CD4-positive, alpha-beta T cell (primary cell): ENCODE data around the gene TP63. TPM values are rescaled to one million over a fixed set of nuclear protein-coding genes. Genes with fewer than 3 reads are reported as not detected.

Experiments used
- ATAC-seq: fragments of 200-7000 bp; cut with Tn5 transposase; one replicate; pipeline ENCODE4 v1.10.0; 2022; ENCODE audit warnings: mild to moderate bottlenecking; ENCODE audit not compliant: poor library complexity
- CTCF ChIA-PET: fragments of 350-600 bp; sonication (Branson Sonifier 250); formaldehyde crosslinking; loops from one replicate; lab custom pipeline; 2021; ENCODE audit warnings: antibody characterized with exemption, inconsistent platforms; lab: Charles Lee
- POLR2A ChIA-PET: fragments of 350-600 bp; sonication (Branson Sonifier 250); formaldehyde crosslinking; loops from one replicate; lab custom pipeline; 2021; ENCODE audit warnings: antibody characterized with exemption, inconsistent platforms; lab: Charles Lee
- DNase-seq, 14 experiments: peaks; one replicate each; pipeline ENCODE4 v3.0.0-alpha.2; 2013 to 2020; ENCODE audit warnings: mixed read lengths in 2 of 14
- H3K27ac ChIP-seq, 2 donors: one replicate each; pipeline versions ENCODE4 v1.5.1 to v1.7.0; 2013; ENCODE audit warnings: low read length in 2 of 2, low read depth in 1 of 2, mild to moderate bottlenecking in 1 of 2
- H3K27me3 ChIP-seq, 2 experiments: 1 replicate in 1 of 2; 2 replicates in 1 of 2; pipeline versions ENCODE4 v1.6.1 to v1.7.0; 2013; ENCODE audit warnings: low read length in 2 of 2, control low read depth in 1 of 2, mild to moderate bottlenecking in 1 of 2, moderate library complexity in 1 of 2; ENCODE audit not compliant: insufficient read depth in 2 of 2, control insufficient read depth in 1 of 2
- H3K36me3 ChIP-seq: one replicate; pipeline ENCODE4 v1.6.1; 2013; ENCODE audit warnings: low read length, control low read depth; ENCODE audit not compliant: insufficient read depth
- H3K4me1 ChIP-seq: one replicate; pipeline ENCODE4 v1.6.1; 2013; ENCODE audit warnings: low read length, control low read depth; ENCODE audit not compliant: insufficient read depth
- H3K4me3 ChIP-seq: one replicate; pipeline ENCODE4 v1.5.1; 2013; ENCODE audit warnings: mild to moderate bottlenecking, low read length, moderate library complexity
- H3K9me3 ChIP-seq, 2 experiments: 1 replicate in 1 of 2; 2 replicates in 1 of 2; pipeline versions ENCODE4 v1.6.1 to v1.7.0; 2013; ENCODE audit warnings: low read length in 2 of 2, mild to moderate bottlenecking in 2 of 2, control low read depth in 1 of 2, moderate library complexity in 1 of 2; ENCODE audit not compliant: control insufficient read depth in 1 of 2, insufficient read depth in 1 of 2
- H3K27ac Mint-ChIP-seq: one replicate; pipeline ENCODE4 v1.8.0; 2020; ENCODE audit warnings: mixed read lengths
- H3K27me3 Mint-ChIP-seq: one replicate; pipeline ENCODE4 v1.8.0; 2021; ENCODE audit warnings: mixed read lengths
- H3K36me3 Mint-ChIP-seq: one replicate; pipeline ENCODE4 v1.8.0; 2021; ENCODE audit warnings: low read depth, mixed read lengths
- H3K4me1 Mint-ChIP-seq: one replicate; pipeline ENCODE4 v1.8.0; 2021; ENCODE audit warnings: low read depth, mixed read lengths
- H3K4me3 Mint-ChIP-seq: one replicate; pipeline ENCODE4 v1.8.0; 2020; ENCODE audit warnings: mild to moderate bottlenecking, mixed read lengths
- H3K9me3 Mint-ChIP-seq: one replicate; pipeline ENCODE4 v1.8.0; 2020; ENCODE audit warnings: mixed read lengths
- intact Hi-C, 2 experiments: fragments of 100-400 bp; cut with DNase I in 1 of 2; cut with micrococcal nuclease in 1 of 2; formaldehyde crosslinking; loops; one replicate each; pipeline versions ENCODE4 v1.15.1 to v1.9.0; 2023 to 2025; cut with DNase I, micrococcal nuclease
- total RNA-seq, 174 experiments: library from RNA in 2 of 174; stranded (reverse) in 2 of 174; gene quantifications; one replicate each; pipeline ENCODE4 v1.2.3 and lab custom pipeline; 2021 to 2026
- TF ChIP-seq, protein P1 (sequence below): fragments of 200-600 bp; IDR thresholded peaks from one replicate; pipeline ENCODE4 v1.8.0; 2022; ENCODE audit warnings: antibody characterized with exemption, mild to moderate bottlenecking

TP63 gene
- total RNA-seq, 2 experiments from 2014 or later, result 0.31 TPM; not detected in 1

DNA sequence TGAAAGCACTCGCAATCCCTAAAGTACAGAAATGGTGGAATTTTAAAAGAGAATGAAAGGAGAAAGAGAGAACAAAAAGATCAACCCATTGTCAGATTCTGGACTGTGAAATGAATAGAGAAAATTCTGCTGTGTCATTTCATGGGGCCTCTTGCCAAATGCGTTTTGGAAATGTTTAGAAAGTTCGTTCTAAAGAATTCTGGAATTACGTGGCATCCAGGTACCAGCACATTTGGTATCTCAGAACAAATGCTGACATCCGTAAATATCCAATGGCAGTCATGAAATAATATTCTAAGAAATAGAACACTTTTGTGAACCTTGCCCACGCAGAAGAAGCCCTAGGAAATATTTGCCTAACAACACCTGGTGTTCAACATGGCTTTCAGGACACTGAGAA lies 270.3 kb downstream of the TP63 start:
- Histone ChIP-seq H3K27me3 (no peaks in the 10 kb centered on the region), H3K4me3 (no peak overlapping the region), H3K4me1 (no peaks in the 10 kb centered on the region), H3K27ac (no peak overlapping the region), H3K36me3 (no peaks in the 10 kb centered on the region), H3K9me3 (no peaks in the 10 kb centered on the region)
- TF ChIP-seq, protein P1, sequence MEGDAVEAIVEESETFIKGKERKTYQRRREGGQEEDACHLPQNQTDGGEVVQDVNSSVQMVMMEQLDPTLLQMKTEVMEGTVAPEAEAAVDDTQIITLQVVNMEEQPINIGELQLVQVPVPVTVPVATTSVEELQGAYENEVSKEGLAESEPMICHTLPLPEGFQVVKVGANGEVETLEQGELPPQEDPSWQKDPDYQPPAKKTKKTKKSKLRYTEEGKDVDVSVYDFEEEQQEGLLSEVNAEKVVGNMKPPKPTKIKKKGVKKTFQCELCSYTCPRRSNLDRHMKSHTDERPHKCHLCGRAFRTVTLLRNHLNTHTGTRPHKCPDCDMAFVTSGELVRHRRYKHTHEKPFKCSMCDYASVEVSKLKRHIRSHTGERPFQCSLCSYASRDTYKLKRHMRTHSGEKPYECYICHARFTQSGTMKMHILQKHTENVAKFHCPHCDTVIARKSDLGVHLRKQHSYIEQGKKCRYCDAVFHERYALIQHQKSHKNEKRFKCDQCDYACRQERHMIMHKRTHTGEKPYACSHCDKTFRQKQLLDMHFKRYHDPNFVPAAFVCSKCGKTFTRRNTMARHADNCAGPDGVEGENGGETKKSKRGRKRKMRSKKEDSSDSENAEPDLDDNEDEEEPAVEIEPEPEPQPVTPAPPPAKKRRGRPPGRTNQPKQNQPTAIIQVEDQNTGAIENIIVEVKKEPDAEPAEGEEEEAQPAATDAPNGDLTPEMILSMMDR, result no peak
- Mint-ChIP-seq H3K27me3 (no peaks in the 10 kb centered on the region), H3K4me1 (no peaks in the 10 kb centered on the region), H3K36me3 (no peaks in the 10 kb centered on the region), H3K27ac (no peak overlapping the region), H3K9me3 (no peaks in the 10 kb centered on the region), H3K4me3 (no peak overlapping the region)
- CTCF ChIA-PET, result no interaction called here
- intact Hi-C loops, result no loop called here
- no peak for ATAC-seq
- POLR2A ChIA-PET, result no interaction called here
- DNase-seq, result no peak

DNA sequence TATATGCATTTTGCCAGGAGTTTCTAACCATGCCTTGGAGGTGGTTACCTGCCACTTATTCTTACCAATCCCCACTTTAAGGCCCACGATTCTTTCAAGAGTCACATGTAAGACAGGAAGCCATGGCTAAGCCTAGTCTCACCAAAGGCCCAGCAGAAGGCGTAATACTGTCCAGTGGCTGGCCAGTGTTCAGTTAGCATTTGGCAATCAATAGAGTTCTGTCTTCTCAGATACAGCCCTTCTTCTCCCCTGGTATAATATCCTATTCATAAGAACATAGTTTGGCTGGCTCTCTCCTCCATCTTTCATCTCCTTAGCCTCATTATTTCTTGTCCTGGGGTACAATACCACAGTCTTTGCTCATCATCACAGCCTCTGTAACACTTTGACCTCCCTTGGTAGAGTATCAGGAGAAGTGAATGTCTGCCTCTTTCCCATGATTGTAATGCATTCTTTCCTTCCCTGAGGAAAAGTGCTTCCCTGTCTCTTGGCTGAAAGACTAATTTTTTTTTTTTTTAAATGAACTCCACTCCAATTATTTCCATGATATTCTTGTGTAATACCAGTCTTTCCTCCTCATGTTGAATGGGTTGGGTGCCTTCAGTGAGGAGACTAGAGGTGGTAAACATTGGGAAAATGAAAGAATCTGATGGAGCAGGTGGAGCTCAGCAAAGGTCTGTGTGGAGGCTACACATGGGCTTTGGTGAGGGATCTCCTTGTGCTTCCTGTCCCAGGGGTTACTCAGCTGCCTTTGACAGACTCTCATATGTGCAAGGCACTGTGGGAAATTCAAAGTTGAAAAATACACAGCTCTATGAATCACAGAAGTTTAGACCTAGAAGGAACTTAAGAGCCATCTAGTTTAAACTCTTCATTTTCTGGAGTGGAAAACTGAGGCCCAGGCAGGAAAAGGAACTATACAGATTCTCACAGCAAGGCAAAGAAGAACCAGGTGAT lies 271.3 kb downstream of the TP63 start:
- Histone ChIP-seq H3K4me1 (no peaks in the 10 kb centered on the region), H3K9me3 (no peaks in the 10 kb centered on the region), H3K27me3 (no peaks in the 10 kb centered on the region), H3K27ac (no peak overlapping the region), H3K36me3 (no peaks in the 10 kb centered on the region), H3K4me3 (no peak overlapping the region)
- intact Hi-C loops, result no loop called here
- no peak overlapping the region for H3K27ac Mint-ChIP-seq
- no peaks in the 10 kb centered on the region for H3K9me3 Mint-ChIP-seq
- H3K4me3 Mint-ChIP-seq, result no peak overlapping the region
- ATAC-seq (no peak), DNase-seq (no peak)
- TF ChIP-seq, protein P1, result no peak
- ChIA-PET POLR2A (no interaction called here), CTCF (no interaction called here)
- no peaks in the 10 kb centered on the region for H3K4me1 Mint-ChIP-seq
- H3K27me3 Mint-ChIP-seq, result no peaks in the 10 kb centered on the region
- no peaks in the 10 kb centered on the region for H3K36me3 Mint-ChIP-seq

DNA sequence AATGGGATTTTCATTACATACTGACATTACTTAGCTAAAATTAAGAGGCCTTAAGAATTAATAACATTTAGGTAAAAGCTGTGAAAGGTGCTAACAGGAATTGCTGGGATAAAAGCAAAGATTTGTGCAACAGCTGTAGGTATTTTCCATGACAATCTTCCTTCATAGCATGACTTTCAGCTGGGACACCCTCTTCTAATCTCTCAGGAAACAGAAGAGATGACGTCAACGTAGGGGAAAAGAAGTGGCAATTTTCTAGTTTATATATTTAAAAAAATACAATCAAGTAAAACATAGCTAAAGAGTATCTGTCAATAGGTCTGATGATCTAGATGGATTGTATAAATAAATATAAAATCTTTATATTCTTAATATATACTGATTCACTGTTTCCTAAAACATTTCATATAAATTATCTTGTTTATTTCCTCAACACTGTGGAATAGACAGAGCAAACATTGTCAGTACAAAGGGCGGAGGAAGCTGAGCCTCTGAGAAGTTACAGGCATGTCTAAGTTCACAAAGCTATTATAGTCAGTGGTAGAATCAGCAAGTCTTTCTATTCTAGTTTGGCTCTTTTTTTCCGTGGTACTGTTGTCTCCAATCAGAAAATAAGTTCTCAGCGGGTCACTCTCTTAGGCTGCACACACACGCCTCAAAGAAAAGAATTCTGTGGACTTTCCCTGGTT lies 272.5 kb downstream of the TP63 start:
- no peaks in the 10 kb centered on the region for H3K36me3 Mint-ChIP-seq
- Histone ChIP-seq H3K4me1 (no peaks in the 10 kb centered on the region), H3K36me3 (no peaks in the 10 kb centered on the region), H3K9me3 (no peaks in the 10 kb centered on the region), H3K4me3 (no peak overlapping the region), H3K27ac (no peak overlapping the region), H3K27me3 (no peaks in the 10 kb centered on the region)
- intact Hi-C loops, result no loop called here
- TF ChIP-seq, protein P1, result no peak
- peaks cover 3% of the 10 kb centered on the region for H3K27me3 Mint-ChIP-seq
- H3K4me1 Mint-ChIP-seq, result no peaks in the 10 kb centered on the region
- ATAC-seq, result no peak
- no peak overlapping the region for H3K27ac Mint-ChIP-seq
- CTCF ChIA-PET, result no interaction called here
- H3K4me3 Mint-ChIP-seq, result no peak overlapping the region
- POLR2A ChIA-PET, result no interaction called here
- DNase-seq, result no peak
- H3K9me3 Mint-ChIP-seq, result no peaks in the 10 kb centered on the region
